Heart left ventricle (tissue), 16 donors: ENCODE data around the gene MAP7D3. TPM values are rescaled to one million over a fixed set of nuclear protein-coding genes. Genes with fewer than 3 reads are reported as not detected.

ENCODE experiments used
- ATAC-seq, 4 donors: fragments of 200-7000 bp; cut with Tn5 transposase; one replicate each; pipeline ENCODE4 v1.9.1; 2020 to 2022; ENCODE audit warnings: moderate library complexity in 4 of 4, mild to moderate bottlenecking in 3 of 4, moderate number of reproducible peaks in 1 of 4
- DNase-seq, 5 donors: peaks; one replicate each; pipeline ENCODE4 v3.0.0-alpha.2; 2020
- H3K27ac ChIP-seq, 12 donors: fragments of 200-600 bp; sonication (generic) in 4 of 12; one replicate each; pipeline versions ENCODE4 v1.5.0 to v1.8.0; 2016 to 2022; ENCODE audit warnings: mild to moderate bottlenecking in 2 of 12
- H3K27me3 ChIP-seq, 9 donors: fragments of 200-600 bp; sonication (generic) in 2 of 9; one replicate each; pipeline versions ENCODE4 v1.5.1 to v1.8.0; 2016 to 2022; ENCODE audit warnings: mild to moderate bottlenecking in 3 of 9
- H3K36me3 ChIP-seq, 9 donors: fragments of 200-600 bp; sonication (generic) in 2 of 9; one replicate each; pipeline versions ENCODE4 v1.5.0 to v1.8.0; 2018 to 2022; ENCODE audit warnings: mild to moderate bottlenecking in 2 of 9
- H3K4me1 ChIP-seq, 12 donors: fragments of 200-600 bp; sonication (generic) in 4 of 12; one replicate each; pipeline versions ENCODE4 v1.5.0 to v1.8.0; 2016 to 2022; ENCODE audit warnings: mild to moderate bottlenecking in 3 of 12
- H3K4me3 ChIP-seq, 12 donors: fragments of 200-600 bp; sonication (generic) in 4 of 12; one replicate each; pipeline versions ENCODE4 v1.5.0 to v1.8.0; 2017 to 2022; ENCODE audit warnings: mild to moderate bottlenecking in 9 of 12, moderate library complexity in 4 of 12
- H3K9me3 ChIP-seq, 12 donors: fragments of 200-600 bp; sonication (generic) in 4 of 12; one replicate each; pipeline versions ENCODE4 v1.5.0 to v1.8.0; 2016 to 2022; ENCODE audit warnings: mild to moderate bottlenecking in 1 of 12
- POLR2A ChIP-seq, 2 donors: fragments of 450-650 bp; IDR thresholded peaks; one replicate each; pipeline ENCODE4 v1.6.1; 2017; ENCODE audit warnings: antibody characterized with exemption in 2 of 2, mild to moderate bottlenecking in 2 of 2, moderate library complexity in 2 of 2
- WGBS, 4 donors: extraction: QIAGEN DNeasy Blood & Tissue Kit in 2 of 4; methylation state at CpG; one replicate each; pipeline versions ENCODE4 v1.1.5 to v1.1.7; 2013 to 2018; 5-methylcytosine and 5-hydroxymethylcytosine counted together
- intact Hi-C, 10 donors: fragments of 100-400 bp; cut with DNase I; formaldehyde crosslinking; loops; one replicate each; pipeline versions ENCODE4 v1.11.1 to v1.14.2; 2022
- polyA plus RNA-seq, 2 donors: library from polyadenylated mRNA; stranded (reverse); fragments of 200-250 nt; gene quantifications; one replicate each; pipeline ENCODE4 v1.2.3, GENCODE V29; 2013
- total RNA-seq, 9 donors: library from RNA; depleted of rRNA in 2 of 9; stranded (reverse); fragments of >200 nt in 2 of 9; fragmentation: NEBNext Ultra II Directional in 3 of 9; extraction: Animal tissue kit (Norgen Biotek cat#: 25700) in 3 of 9; gene quantifications; one replicate each; pipeline versions ENCODE4 v1.1.0 to v1.2.4, GENCODE V29; 2016 to 2023
- TF ChIP-seq, protein P1 (sequence below), 12 donors: fragments of 200-600 bp; sonication (generic) in 4 of 12; IDR thresholded peaks; one replicate each; pipeline versions ENCODE4 v1.5.0 to v1.8.0; 2018 to 2022; ENCODE audit warnings: antibody characterized with exemption in 12 of 12, mild to moderate bottlenecking in 5 of 12
- donor health status: ischemic (EF 13 %, LVEDD 7.1; RV severe dilation, severe dysfunction).
- donor health status: healthy with polysubstance abuse.
- donor health status: DM: no; HTN: yes; CAD: no.
- donor health status: DM: no; HTN: no; CAD: no.
- donor health status: ischemic (EF 25% LVEDD 6.9; RV normal size, moderate dysfunction).
- donor health status: ischemic (EF 25% LVEDD 5.7; RV mildly dilated, moderate dysfunction).
- donor health status: healthy.
- donor health status: DM: yes; HTN: yes; CAD: no.
- donor health status: ischemic (EF 35%, LVEDD 5.7; RV mildly dilated, moderate dysfunction).
- donor health status: nonischemic (EF 11% LVEDD 7.7; RV severe dilation, severe dysfunction).
- donor health status: DM: yes; HTN: yes; CAD: no.
- donor health status: PGD.
- donor health status: ischemic (EF 29% LVEDD 5.4; RV normal size, mild dysfunction).
- donor health status: nonischemic (EF 23%, LVEDD 6.1; RV moderate dilation, normal function).

MAP7D3 gene
- total and polyA plus RNA-seq, 11 donors: 8.2 to 18.4 (median 12.7) TPM

- Histone ChIP-seq H3K27ac (no peak overlapping the region), H3K27me3 (peaks cover 0 to 4% (median 0%) of the 10 kb centered on the region in 9 donors), H3K36me3 (peaks cover 0 to 96% (median 45%) of the 10 kb centered on the region in 9 donors), H3K4me3 (no peak overlapping the region), H3K9me3 (no peaks in the 10 kb centered on the region), H3K4me1 (no peaks in the 10 kb centered on the region)
- DNase-seq (no peak), ATAC-seq (no peak)
- 66 to 93% (median 81%) methylated on average over 3 of the region's 3 CpGs for WGBS, 4 donors
- intact Hi-C loops: no loop called here
- TF ChIP-seq POLR2A (IDR thresholded peaks at IDR 0.05): no peak
- TF ChIP-seq, protein P1, sequence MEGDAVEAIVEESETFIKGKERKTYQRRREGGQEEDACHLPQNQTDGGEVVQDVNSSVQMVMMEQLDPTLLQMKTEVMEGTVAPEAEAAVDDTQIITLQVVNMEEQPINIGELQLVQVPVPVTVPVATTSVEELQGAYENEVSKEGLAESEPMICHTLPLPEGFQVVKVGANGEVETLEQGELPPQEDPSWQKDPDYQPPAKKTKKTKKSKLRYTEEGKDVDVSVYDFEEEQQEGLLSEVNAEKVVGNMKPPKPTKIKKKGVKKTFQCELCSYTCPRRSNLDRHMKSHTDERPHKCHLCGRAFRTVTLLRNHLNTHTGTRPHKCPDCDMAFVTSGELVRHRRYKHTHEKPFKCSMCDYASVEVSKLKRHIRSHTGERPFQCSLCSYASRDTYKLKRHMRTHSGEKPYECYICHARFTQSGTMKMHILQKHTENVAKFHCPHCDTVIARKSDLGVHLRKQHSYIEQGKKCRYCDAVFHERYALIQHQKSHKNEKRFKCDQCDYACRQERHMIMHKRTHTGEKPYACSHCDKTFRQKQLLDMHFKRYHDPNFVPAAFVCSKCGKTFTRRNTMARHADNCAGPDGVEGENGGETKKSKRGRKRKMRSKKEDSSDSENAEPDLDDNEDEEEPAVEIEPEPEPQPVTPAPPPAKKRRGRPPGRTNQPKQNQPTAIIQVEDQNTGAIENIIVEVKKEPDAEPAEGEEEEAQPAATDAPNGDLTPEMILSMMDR (IDR thresholded peaks at IDR 0.05): no peak
Measured at GRCh38 chrX:136237074-136237473, 14.1 kb downstream of the MAP7D3 start.

DNA sequence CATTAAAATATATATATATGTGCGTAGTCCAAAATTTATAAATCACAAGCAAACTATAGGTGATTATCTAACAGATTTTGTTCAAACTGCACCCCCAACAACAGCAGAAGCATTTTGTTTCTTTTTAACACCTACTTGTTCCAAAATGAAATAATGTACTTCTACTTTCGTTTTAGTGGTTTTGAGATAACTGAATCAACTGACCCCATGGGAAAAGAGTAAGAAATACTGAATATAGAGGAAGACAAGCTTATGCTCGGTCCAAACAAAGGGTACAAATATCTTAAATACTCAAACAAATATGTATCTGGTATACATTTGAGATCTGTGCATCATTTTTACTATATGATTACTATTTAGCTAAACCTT lies 22.4 kb downstream of the MAP7D3 start:
- Histone ChIP-seq H3K9me3 (no peaks in the 10 kb centered on the region), H3K36me3 (peaks cover 0 to 100% (median 36%) of the 10 kb centered on the region in 9 donors)
- no peak for TF ChIP-seq POLR2A (IDR thresholded peaks at IDR 0.05)
- TF ChIP-seq, protein P1 (IDR thresholded peaks at IDR 0.05): no peak

DNA sequence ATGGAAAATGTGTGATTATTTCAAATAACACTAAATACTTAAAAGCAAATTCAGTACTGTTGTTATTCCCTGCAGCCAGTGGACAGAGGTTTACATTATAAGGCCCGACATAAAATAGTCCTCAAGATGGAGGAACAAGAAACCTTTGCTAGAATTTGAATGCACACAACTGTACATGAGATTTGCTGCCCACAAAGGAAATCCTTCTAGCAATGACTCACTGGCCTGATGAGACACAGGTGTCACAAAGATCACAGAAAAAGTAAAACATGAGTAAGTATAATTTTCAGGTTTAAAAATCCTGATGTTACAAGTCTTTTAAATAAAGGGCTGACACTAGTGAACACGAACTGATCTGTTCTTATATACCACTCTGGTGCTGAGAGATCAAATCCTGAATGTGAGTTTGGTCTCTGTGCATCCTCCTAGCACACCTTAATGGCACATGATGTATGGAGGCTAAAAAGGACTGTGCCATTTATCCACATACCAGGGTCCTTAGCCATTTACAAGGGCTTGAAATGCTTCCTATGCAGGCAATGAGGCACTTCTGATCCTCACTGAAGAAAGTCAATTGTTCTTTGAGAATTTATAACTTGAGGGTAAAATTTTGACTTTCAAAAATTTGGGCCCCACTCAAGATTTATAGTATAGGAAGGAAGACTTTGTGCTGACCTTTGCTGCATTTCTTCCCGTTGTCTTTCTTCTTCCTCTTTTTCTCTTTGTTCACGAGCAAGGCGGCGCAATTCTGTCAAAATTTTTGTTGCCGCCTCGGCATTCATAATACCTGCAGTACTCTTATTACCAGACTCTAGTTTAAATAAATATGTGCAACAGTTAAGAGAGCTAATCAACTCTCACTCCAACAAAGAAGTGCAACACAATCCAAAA lies 23.0 kb downstream of the MAP7D3 start:
- peak overlapping the region in 1 of 12 donors; percentile 6 for H3K27ac ChIP-seq
- no peak for ATAC-seq
- 83 to 87% (median 84%) methylated on average over 8 of the region's 8 CpGs for WGBS, 4 donors
- H3K4me1 ChIP-seq: peaks cover 0 to 9% (median 0%) of the 10 kb centered on the region in 12 donors
- H3K9me3 ChIP-seq: no peaks in the 10 kb centered on the region
- intact Hi-C loops: no loop called here
- no peak for TF ChIP-seq POLR2A (IDR thresholded peaks at IDR 0.05)
- TF ChIP-seq, protein P1 (IDR thresholded peaks at IDR 0.05): no peak
- no peak overlapping the region for H3K4me3 ChIP-seq
- peaks cover 0 to 3% (median 0%) of the 10 kb centered on the region in 9 donors for H3K27me3 ChIP-seq
- H3K36me3 ChIP-seq: peaks cover 0 to 100% (median 42%) of the 10 kb centered on the region in 9 donors
- no peak for DNase-seq

More for the DNA sequence above, 22.4 kb downstream of the MAP7D3 start:
- 58 to 79% (median 64%) methylated on average over 3 of the region's 3 CpGs for WGBS, 4 donors
- no peak for DNase-seq
- H3K27ac ChIP-seq: peak overlapping the region in 1 of 12 donors; percentile 6
- peaks cover 0 to 9% (median 0%) of the 10 kb centered on the region in 12 donors for H3K4me1 ChIP-seq
- H3K27me3 ChIP-seq: peaks cover 0 to 3% (median 0%) of the 10 kb centered on the region in 9 donors
- H3K4me3 ChIP-seq: no peak overlapping the region
- intact Hi-C loops: no loop called here
- no peak for ATAC-seq

- H3K27me3 ChIP-seq: peaks cover 0 to 3% (median 0%) of the 10 kb centered on the region in 9 donors
- no peak overlapping the region for H3K27ac ChIP-seq
- intact Hi-C loops: no loop called here
- H3K36me3 ChIP-seq: peaks cover 0 to 100% (median 48%) of the 10 kb centered on the region in 9 donors
- no peak for ATAC-seq
- H3K4me1 ChIP-seq: peaks cover 0 to 9% (median 0%) of the 10 kb centered on the region in 12 donors
- TF ChIP-seq POLR2A (IDR thresholded peaks at IDR 0.05): no peak
- TF ChIP-seq, protein P1 (IDR thresholded peaks at IDR 0.05): no peak
- no peaks in the 10 kb centered on the region for H3K9me3 ChIP-seq
- no peak overlapping the region for H3K4me3 ChIP-seq
- DNase-seq: no peak
Measured at GRCh38 chrX:136227074-136227473, 24.1 kb downstream of the MAP7D3 start.
